Smooth muscle cell (in vitro differentiated cells): ENCODE results near the gene BABAM2. TPM values are rescaled to one million over a fixed set of nuclear protein-coding genes. Genes with fewer than 3 reads are reported as not detected.
A peak's percentile ranks its signal among the peaks of the same experiment; 100 is the strongest.

Experiments
- DNase-seq: peaks from one replicate; lab custom pipeline; 2025; ENCODE audit not compliant: unreplicated experiment; lab: John Stamatoyannopoulos, UW
- H2AFZ ChIP-seq: fragments of 200-600 bp; sonication (generic); 2 replicates; pipeline ENCODE4 v1.6.0; 2016; ENCODE audit warnings: antibody characterized with exemption, low read depth, mild to moderate bottlenecking
- H3F3A ChIP-seq: fragments of 200-600 bp; sonication (generic); 2 replicates; pipeline ENCODE4 v1.6.0; 2017; ENCODE audit warnings: antibody characterized with exemption, low read depth
- H3K27ac ChIP-seq: fragments of 200-600 bp; sonication (generic); 2 replicates; pipeline ENCODE4 v1.5.1; 2016; ENCODE audit warnings: low read depth, mild to moderate bottlenecking
- H3K27me3 ChIP-seq: fragments of 200-600 bp; sonication (generic); 2 replicates; pipeline ENCODE4 v1.6.1; 2016; ENCODE audit warnings: low read depth, mild to moderate bottlenecking
- H3K36me3 ChIP-seq: fragments of 200-600 bp; sonication (generic); 2 replicates; pipeline ENCODE4 v1.5.1; 2016; ENCODE audit warnings: low read depth
- H3K4me1 ChIP-seq: fragments of 200-600 bp; sonication (generic); 2 replicates; pipeline ENCODE4 v1.5.1; 2016; ENCODE audit warnings: low read depth
- H3K4me2 ChIP-seq: fragments of 200-600 bp; sonication (generic); 2 replicates; pipeline ENCODE4 v1.6.0; 2016; ENCODE audit warnings: mild to moderate bottlenecking
- H3K4me3 ChIP-seq: fragments of 200-600 bp; sonication (generic); 2 replicates; pipeline ENCODE4 v1.5.1; 2016; ENCODE audit warnings: mild to moderate bottlenecking
- H3K79me2 ChIP-seq: fragments of 200-600 bp; sonication (generic); 2 replicates; pipeline ENCODE4 v1.6.0; 2016; ENCODE audit warnings: low read depth, mild to moderate bottlenecking
- H3K9ac ChIP-seq: fragments of 200-600 bp; sonication (generic); 2 replicates; pipeline ENCODE4 v1.6.0; 2016; ENCODE audit warnings: low read depth
- H3K9me3 ChIP-seq: fragments of 200-600 bp; sonication (generic); replicated peaks from 2 replicates; pipeline ENCODE4 v1.5.1; 2016; ENCODE audit warnings: low read depth
- H4K20me1 ChIP-seq: fragments of 200-600 bp; sonication (generic); 2 replicates; pipeline ENCODE4 v1.6.0; 2016; ENCODE audit warnings: low read depth
- CTCF ChIP-seq: fragments of 200-600 bp; sonication (generic); IDR thresholded peaks from 2 replicates; pipeline ENCODE4 v1.5.1; 2017; ENCODE audit warnings: borderline replicate concordance, mild to moderate bottlenecking, antibody characterized with exemption; ENCODE audit not compliant: insufficient read depth, poor library complexity, severe bottlenecking
- WGBS: methylation state at CpG from one replicate; pipeline ENCODE4 v1.1.7; 2016; ENCODE audit warnings: low lambda C conversion rate; 5-methylcytosine and 5-hydroxymethylcytosine counted together
- polyA plus RNA-seq: library from polyadenylated mRNA; unstranded; fragments of >200 nt; fragmentation: Nextera tagmentation; extraction: Ambion mirVana; gene quantifications from 2 replicates; pipeline ENCODE4 v1.2.1, GENCODE V29; 2016
- total RNA-seq: library from RNA; depleted of rRNA; stranded (reverse); fragments of >200 nt; gene quantifications from 2 replicates; pipeline ENCODE4 v1.2.3, GENCODE V29; 2014

Gene BABAM2
- total and polyA plus RNA-seq, 2 experiments from 2014 or later, result 26.5 to 29.1 TPM

DNA sequence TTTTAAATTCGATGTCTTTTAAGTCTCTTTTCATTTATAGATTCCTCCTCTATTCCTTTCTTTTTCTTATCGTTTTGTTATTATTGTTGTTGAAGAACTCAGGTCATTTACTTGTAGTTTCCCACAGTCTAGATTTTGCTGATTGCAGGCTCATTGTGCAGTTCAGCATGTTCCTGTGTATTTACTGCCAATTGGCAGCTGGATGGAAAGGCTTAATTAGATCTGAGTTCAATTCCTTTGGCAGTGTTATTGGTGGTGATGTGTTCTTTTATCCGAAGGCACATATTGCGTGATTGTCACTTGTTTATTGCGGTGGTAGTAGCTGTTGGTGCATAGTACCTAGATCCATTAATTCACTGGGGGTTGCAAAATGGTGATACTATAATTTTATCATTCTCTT lies 180.7 kb downstream of the BABAM2 start:
- H2AFZ ChIP-seq, result no peak overlapping the region
- H3K27ac ChIP-seq, result no peak overlapping the region
- H3K9me3 ChIP-seq, result no peaks in the 10 kb centered on the region
- H3K36me3 ChIP-seq, result no peaks in the 10 kb centered on the region
- DNase-seq, result no peak
- WGBS, result 78% methylated on average over 5 of the region's 5 CpGs
- H3K27me3 ChIP-seq, result no peaks in the 10 kb centered on the region
- no peaks in the 10 kb centered on the region for H3F3A ChIP-seq
- H3K4me2 ChIP-seq, result no peak overlapping the region
- H3K4me3 ChIP-seq, result no peak overlapping the region
- no peak overlapping the region for H3K9ac ChIP-seq
- no peaks in the 10 kb centered on the region for H4K20me1 ChIP-seq
- no peaks in the 10 kb centered on the region for H3K4me1 ChIP-seq
- H3K79me2 ChIP-seq, result no peaks in the 10 kb centered on the region
- TF ChIP-seq CTCF, result no peak

DNA sequence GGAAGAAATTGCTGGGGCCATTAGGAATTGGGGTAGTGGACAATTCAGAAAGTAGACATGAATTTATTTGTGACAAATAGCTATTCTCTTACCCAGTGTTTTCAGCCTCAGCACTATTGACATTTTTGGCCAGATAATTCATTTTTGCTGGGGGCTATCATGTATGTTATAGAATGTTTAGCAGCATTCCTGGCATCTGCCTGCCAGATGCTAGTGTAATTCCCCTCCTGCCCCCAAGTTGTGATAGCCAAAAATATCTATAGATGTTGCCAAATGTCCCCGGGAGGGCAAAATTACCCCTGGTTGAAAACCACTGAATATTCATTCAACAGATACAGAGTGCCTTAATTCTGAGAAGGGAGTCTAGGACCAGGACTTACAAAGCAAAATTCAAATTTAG lies 183.6 kb downstream of the BABAM2 start:
- H2AFZ ChIP-seq, result no peak overlapping the region
- no peaks in the 10 kb centered on the region for H3K27me3 ChIP-seq
- no peaks in the 10 kb centered on the region for H3K9me3 ChIP-seq
- H3K79me2 ChIP-seq, result no peaks in the 10 kb centered on the region
- H3K4me2 ChIP-seq, result no peak overlapping the region
- TF ChIP-seq CTCF, result no peak
- no peak overlapping the region for H3K9ac ChIP-seq
- no peaks in the 10 kb centered on the region for H4K20me1 ChIP-seq
- 84% methylated on average over 1 of the region's 1 CpG for WGBS
- H3K36me3 ChIP-seq, result no peaks in the 10 kb centered on the region
- no peak overlapping the region for H3K27ac ChIP-seq
- no peaks in the 10 kb centered on the region for H3K4me1 ChIP-seq
- no peaks in the 10 kb centered on the region for H3F3A ChIP-seq
- no peak overlapping the region for H3K4me3 ChIP-seq
- no peak for DNase-seq

DNA sequence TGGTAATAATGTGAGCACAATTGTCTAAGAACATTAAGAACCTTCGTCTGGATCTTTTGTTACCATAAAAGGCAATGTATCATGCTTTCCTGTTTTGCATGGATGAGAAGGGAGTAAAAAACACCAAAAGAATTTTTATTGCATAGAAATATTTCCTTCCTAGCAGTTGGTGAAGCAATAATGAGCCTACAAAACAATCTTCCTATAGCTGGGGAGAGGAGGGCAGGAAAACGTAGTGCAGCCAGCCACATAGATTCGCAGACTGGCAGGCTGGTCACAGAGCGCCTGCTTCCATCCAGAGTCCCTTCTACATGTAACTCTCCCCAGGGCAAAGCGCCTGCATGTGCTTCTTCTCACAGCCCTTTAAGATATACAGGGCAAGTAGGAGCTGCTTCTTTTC lies 190.4 kb downstream of the BABAM2 start:
- 28% methylated on average over 5 of the region's 5 CpGs for whole genome bisulfite sequencing
- DNase-seq, result no peak
- Histone ChIP-seq H3K4me1 (peaks cover 33% of the 10 kb centered on the region), H3K27me3 (no peaks in the 10 kb centered on the region), H3K4me2 (peak overlapping the region; percentile 71), H2AFZ (peak overlapping the region; percentile 49), H3K9ac (peak overlapping the region; percentile 42), H3K27ac (peak overlapping the region; percentile 83), H3F3A (peaks cover 36% of the 10 kb centered on the region), H3K4me3 (peak overlapping the region; percentile 7), H3K9me3 (no peaks in the 10 kb centered on the region), H3K79me2 (no peaks in the 10 kb centered on the region), H4K20me1 (no peaks in the 10 kb centered on the region), H3K36me3 (no peaks in the 10 kb centered on the region)
- no peak for TF ChIP-seq CTCF

DNA sequence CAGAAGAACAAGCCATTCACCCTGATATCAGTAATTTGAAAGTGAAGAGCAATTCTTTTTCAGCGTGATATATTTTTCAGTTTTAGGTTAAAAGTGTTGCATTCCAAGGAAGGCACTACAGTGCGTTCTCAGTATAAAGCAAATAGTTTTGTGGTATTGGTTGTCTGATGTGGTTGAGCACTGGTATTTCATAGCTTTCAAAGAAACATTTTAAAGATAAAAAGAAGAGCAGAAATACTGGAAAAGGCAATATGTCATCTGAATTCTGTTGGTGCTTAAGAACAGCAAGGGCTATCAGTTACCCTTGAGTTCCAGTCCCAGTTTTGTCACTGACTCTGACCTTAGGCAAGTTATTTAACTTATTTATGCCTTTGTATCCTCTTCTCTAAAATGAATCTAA lies 191.6 kb downstream of the BABAM2 start:
- WGBS, result 6% methylated on average over 2 of the region's 2 CpGs
- Histone ChIP-seq H2AFZ (no peak overlapping the region), H3K9me3 (no peaks in the 10 kb centered on the region), H3K4me2 (peak overlapping the region; percentile 71), H3K79me2 (no peaks in the 10 kb centered on the region), H3K4me3 (no peak overlapping the region), H3K36me3 (no peaks in the 10 kb centered on the region), H3F3A (peaks cover 36% of the 10 kb centered on the region), H4K20me1 (no peaks in the 10 kb centered on the region), H3K27ac (peak overlapping the region; percentile 83), H3K4me1 (peaks cover 33% of the 10 kb centered on the region), H3K9ac (no peak overlapping the region), H3K27me3 (no peaks in the 10 kb centered on the region)
- DNase-seq, result no peak
- TF ChIP-seq CTCF, result no peak
